Body of pancreas (tissue), 4 donors: ENCODE results near the gene MRGPRE.

Experiments used
- CTCF ChIP-seq, 7 experiments: fragments of 450-650 bp in 4 of 7; fragments of 200-600 bp in 3 of 7; sonication (generic) in 3 of 7; IDR thresholded peaks; one replicate each; pipeline ENCODE4 v1.5.1; 2016 to 2019; ENCODE audit warnings: antibody characterized with exemption in 7 of 7
- POLR2A ChIP-seq, 3 donors: fragments of 450-650 bp; IDR thresholded peaks; one replicate each; pipeline ENCODE4 v1.6.1; 2016; ENCODE audit warnings: antibody characterized with exemption in 3 of 3, mild to moderate bottlenecking in 2 of 3

GRCh38 chr11:3201677-3202181 lies 30.5 kb downstream of the MRGPRE start:
- TF ChIP-seq CTCF (IDR thresholded peaks at IDR 0.05) (no peak), POLR2A (IDR thresholded peaks at IDR 0.05) (no peak)
